ENCODE data around the gene TUBE1. TPM values are rescaled to one million over a fixed set of nuclear protein-coding genes. Genes with fewer than 3 reads are reported as not detected.

The TUBE1 gene
- total and polyA plus RNA-seq, 4 donors, result 37.4 to 58.1 (median 53.2) TPM

DNA sequence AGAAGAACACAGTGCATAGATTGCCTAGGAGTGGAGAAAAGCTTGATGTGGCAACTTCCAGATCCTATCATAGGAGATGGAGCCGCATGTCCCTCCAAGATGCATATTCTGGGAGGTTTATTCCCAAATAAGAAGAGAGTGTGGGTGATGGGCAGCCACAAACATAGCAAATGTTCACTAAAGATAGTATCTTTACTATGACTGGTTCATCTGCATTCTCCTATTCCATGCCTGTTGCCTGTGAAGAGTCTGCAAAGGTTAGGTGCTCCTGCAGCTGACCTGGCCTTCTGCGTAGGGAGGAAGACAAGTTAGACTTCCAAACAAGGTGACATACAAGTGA is 47.9 kb downstream of the TUBE1 start:
- no CpG with 5 or more reads among the region's 2 CpGs for whole genome bisulfite sequencing (ENCODE audit: insufficient coverage)
- no peaks in the 10 kb centered on the region for H3K9me3 ChIP-seq (ENCODE audit: control insufficient read depth, insufficient read depth, low read length)

DNA sequence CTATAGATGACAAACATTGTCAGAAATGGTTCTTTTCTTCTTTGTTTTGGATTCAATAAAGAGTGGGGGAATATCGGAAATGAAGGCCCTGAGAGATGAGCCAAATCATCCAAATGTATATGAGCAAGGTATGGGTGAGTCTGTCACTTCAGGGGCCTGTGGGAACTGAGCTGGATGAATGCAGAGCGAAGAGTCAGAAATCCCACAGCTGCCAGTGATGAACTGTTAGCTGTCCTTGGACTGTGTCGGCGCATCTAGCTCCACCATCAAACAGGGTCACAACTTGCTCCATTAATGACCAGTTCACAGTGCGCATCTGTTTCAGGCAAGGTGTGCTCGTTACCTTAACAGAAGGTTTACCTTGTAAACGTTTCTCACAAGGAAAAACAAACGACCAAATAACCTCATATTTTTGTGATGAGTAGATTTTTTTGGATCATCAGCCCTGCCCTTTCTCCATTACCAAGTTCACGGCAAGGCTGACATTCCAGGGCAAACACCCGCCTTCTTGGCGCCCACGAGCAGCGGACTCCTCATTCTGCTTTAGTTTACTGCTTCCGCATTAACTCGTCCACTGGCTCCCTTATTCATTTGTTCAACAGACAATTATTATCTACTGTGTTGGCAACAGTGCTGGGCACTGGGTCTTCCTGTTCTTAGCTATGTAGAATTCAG is 48.4 kb downstream of the TUBE1 start:
- WGBS (ENCODE audit: insufficient coverage), result 91% methylated on average over 6 of the region's 15 CpGs
- Histone ChIP-seq H3K27ac (ENCODE audit: low read depth, low read length) (no peak overlapping the region), H3K36me3 (ENCODE audit: control insufficient read depth, insufficient read depth, low read length) (no peaks in the 10 kb centered on the region), H3K9me3 (ENCODE audit: control insufficient read depth, insufficient read depth, low read length) (no peaks in the 10 kb centered on the region), H3K27me3 (ENCODE audit: control insufficient read depth, insufficient read depth, low read length) (no peaks in the 10 kb centered on the region), H3K4me3 (ENCODE audit: low read depth, low read length) (no peak overlapping the region), H3K4me1 (ENCODE audit: control insufficient read depth, insufficient read depth, low read length) (peaks cover 29% of the 10 kb centered on the region)
- no peak for DNase-seq (ENCODE audit: low read depth in 4 of 6, low spot score in 6 of 6)

More for the DNA sequence above, 47.9 kb downstream of the TUBE1 start:
- H3K27me3 ChIP-seq (ENCODE audit: control insufficient read depth, insufficient read depth, low read length), result no peaks in the 10 kb centered on the region
- H3K4me1 ChIP-seq (ENCODE audit: control insufficient read depth, insufficient read depth, low read length), result peaks cover 25% of the 10 kb centered on the region
- H3K4me3 ChIP-seq (ENCODE audit: low read depth, low read length), result no peak overlapping the region
- no peak for DNase-seq (ENCODE audit: low read depth in 4 of 6, low spot score in 6 of 6)
- no peak overlapping the region for H3K27ac ChIP-seq (ENCODE audit: low read depth, low read length)
- no peaks in the 10 kb centered on the region for H3K36me3 ChIP-seq (ENCODE audit: control insufficient read depth, insufficient read depth, low read length)

DNA sequence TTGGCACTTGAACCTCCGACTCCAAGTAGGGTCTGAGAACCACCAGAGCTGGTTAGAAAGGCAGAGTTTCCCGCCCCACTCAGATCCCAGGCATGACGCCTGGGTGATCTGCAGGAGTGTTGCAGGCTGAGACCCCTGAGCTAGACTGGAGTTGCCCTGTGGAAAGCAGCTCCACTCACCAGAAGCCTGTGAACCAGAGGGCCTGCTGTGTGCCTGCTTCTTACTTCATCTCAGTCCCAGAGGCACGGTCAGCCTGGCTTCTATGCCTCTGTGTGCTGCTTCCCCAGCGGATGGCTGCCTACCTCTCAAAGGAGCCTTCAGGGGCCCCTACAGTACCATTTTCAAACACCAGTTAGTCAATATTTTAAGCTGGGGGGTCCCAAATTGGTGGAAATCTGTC is 49.0 kb downstream of the TUBE1 start:
- 50% methylated on average over 4 of the region's 5 CpGs for WGBS (ENCODE audit: insufficient coverage)
- Histone ChIP-seq H3K36me3 (ENCODE audit: control insufficient read depth, insufficient read depth, low read length) (no peaks in the 10 kb centered on the region), H3K27ac (ENCODE audit: low read depth, low read length) (peak overlapping the region; percentile 63), H3K27me3 (ENCODE audit: control insufficient read depth, insufficient read depth, low read length) (no peaks in the 10 kb centered on the region), H3K9me3 (ENCODE audit: control insufficient read depth, insufficient read depth, low read length) (no peaks in the 10 kb centered on the region), H3K4me1 (ENCODE audit: control insufficient read depth, insufficient read depth, low read length) (peaks cover 31% of the 10 kb centered on the region), H3K4me3 (ENCODE audit: low read depth, low read length) (no peak overlapping the region)
- DNase-seq (ENCODE audit: low read depth in 4 of 6, low spot score in 6 of 6), result no peak

DNA sequence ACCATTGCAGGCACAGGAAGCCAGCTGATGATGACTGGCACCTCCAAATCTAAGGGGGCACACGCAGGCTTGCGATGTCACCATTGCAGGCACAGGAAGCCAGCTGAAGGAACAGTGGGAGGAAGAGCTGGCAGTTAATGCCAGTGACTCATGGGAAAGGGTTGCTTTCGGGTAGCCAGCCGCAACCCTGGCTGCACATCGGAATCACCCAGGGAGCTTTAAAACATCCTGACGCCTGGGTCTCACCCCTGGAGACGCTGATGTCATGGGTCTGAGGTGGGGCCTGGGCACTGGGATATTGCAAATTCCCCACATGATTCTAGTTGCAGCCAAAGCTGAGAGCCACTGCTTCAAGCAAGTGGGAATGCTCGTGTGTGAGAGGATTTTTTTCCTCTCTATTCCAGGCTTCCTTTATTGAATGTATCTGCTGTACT is 49.5 kb downstream of the TUBE1 start:
- peaks cover 31% of the 10 kb centered on the region for H3K4me1 ChIP-seq (ENCODE audit: control insufficient read depth, insufficient read depth, low read length)
- peak in 3 of 6 donors; percentile 38 to 77 (median 57) for DNase-seq (ENCODE audit: low read depth in 4 of 6, low spot score in 6 of 6)
- H3K4me3 ChIP-seq (ENCODE audit: low read depth, low read length), result no peak overlapping the region
- no peaks in the 10 kb centered on the region for H3K36me3 ChIP-seq (ENCODE audit: control insufficient read depth, insufficient read depth, low read length)
- no peaks in the 10 kb centered on the region for H3K27me3 ChIP-seq (ENCODE audit: control insufficient read depth, insufficient read depth, low read length)
- 29% methylated on average over 7 of the region's 8 CpGs for WGBS (ENCODE audit: insufficient coverage)
- H3K27ac ChIP-seq (ENCODE audit: low read depth, low read length), result peak overlapping the region; percentile 63
- no peaks in the 10 kb centered on the region for H3K9me3 ChIP-seq (ENCODE audit: control insufficient read depth, insufficient read depth, low read length)

DNA sequence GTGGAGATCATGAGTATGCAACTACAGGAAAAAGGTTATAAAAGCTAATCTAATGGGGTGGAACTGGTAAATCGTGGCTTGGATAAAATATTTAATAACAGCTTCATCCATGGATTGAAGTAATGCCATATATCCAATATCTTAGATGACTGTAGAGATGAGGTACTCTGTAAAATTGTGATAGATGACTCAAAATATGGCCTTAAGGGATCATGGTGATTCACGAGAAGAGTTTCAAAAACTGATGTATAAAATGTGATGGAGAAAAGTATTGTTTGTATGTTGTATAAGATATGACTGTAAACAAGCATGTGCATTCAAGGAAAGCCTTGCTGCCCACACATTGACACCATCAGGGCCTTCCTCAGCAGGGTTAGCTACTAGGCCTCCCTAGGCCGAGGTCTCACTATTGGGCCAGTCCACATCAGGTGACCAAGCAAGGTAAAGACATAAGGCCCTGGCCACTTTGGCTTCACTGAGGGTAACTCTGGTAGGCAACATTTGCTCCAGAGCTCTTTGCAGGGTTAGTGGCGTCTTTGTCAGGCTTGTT is 51.1 kb downstream of the TUBE1 start:
- Histone ChIP-seq H3K4me1 (ENCODE audit: control insufficient read depth, insufficient read depth, low read length) (peaks cover 30% of the 10 kb centered on the region), H3K9me3 (ENCODE audit: control insufficient read depth, insufficient read depth, low read length) (no peaks in the 10 kb centered on the region), H3K4me3 (ENCODE audit: low read depth, low read length) (no peak overlapping the region), H3K27ac (ENCODE audit: low read depth, low read length) (no peak overlapping the region), H3K27me3 (ENCODE audit: control insufficient read depth, insufficient read depth, low read length) (no peaks in the 10 kb centered on the region), H3K36me3 (ENCODE audit: control insufficient read depth, insufficient read depth, low read length) (no peaks in the 10 kb centered on the region)
- WGBS (ENCODE audit: insufficient coverage), result 100% methylated on average over 2 of the region's 4 CpGs
- DNase-seq (ENCODE audit: low read depth in 4 of 6, low spot score in 6 of 6), result no peak

DNA sequence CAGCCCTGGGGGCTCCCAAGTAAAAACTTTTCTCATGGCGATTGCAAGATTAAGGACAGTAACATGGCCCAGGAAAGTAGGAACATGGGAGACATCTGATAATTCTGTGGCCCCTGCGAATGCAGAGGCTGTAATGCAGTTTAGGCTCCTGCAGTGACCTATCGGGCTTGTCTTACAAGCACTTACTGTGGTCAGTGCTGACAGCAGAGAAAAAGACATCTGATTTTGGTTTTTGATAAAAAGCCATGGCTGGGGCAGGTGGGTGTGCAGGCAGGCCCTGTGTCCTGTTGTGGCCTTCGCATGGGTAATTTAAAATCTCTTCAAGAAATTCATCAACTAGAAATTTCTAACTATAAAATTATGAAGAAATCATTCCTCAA is 52.7 kb downstream of the TUBE1 start:
- no peak overlapping the region for H3K27ac ChIP-seq (ENCODE audit: low read depth, low read length)

DNA sequence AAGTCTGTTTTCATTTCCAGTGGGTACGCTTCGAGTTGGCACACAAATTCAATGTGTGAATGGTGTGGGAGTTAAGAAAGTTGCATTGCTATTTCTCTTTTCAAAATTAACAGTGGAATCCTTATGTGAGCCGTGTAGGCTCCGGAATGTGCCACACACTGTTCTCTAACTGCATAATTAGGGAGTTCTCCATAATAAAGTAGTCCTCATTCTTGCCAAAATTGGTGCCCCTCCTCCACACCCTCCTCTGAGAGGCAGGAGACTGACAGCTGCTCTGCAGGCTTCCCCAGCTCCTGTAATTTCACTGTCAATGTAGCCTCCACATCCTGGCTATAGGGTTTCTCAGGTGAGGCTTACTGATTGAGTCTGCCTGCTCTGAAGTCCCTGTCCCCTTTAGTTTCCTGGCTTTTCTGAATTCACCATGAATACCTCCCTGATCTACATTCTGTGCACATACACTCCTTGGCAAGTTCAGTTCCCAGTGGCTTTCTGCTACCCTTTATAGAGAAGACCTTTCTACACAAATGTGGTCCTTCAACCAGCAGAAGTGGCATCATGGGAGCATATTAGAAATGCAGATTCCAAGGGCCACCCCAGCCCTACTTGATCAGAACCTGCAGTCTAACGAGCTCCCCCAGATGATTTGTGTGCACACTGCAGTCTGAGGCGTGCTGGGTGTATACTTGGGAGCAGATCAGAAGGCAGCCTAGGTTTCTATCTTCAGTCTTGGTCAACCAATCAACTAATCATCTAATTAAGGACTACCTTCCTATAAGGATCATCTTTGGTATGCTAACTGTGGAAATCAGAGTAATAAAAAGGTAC is 53.3 kb downstream of the TUBE1 start:
- peak in 4 of 6 donors; percentile 44 to 86 (median 76) for DNase-seq (ENCODE audit: low read depth in 4 of 6, low spot score in 6 of 6)
- peaks cover 29% of the 10 kb centered on the region for H3K4me1 ChIP-seq (ENCODE audit: control insufficient read depth, insufficient read depth, low read length)
- no peaks in the 10 kb centered on the region for H3K27me3 ChIP-seq (ENCODE audit: control insufficient read depth, insufficient read depth, low read length)
- H3K4me3 ChIP-seq (ENCODE audit: low read depth, low read length), result no peak overlapping the region
- no peaks in the 10 kb centered on the region for H3K9me3 ChIP-seq (ENCODE audit: control insufficient read depth, insufficient read depth, low read length)
- H3K36me3 ChIP-seq (ENCODE audit: control insufficient read depth, insufficient read depth, low read length), result no peaks in the 10 kb centered on the region
- WGBS (ENCODE audit: insufficient coverage), result 27% methylated on average over 3 of the region's 6 CpGs
- peak overlapping the region; percentile 70 for H3K27ac ChIP-seq (ENCODE audit: low read depth, low read length)

More for the DNA sequence above, 52.7 kb downstream of the TUBE1 start:
- Histone ChIP-seq H3K27me3 (ENCODE audit: control insufficient read depth, insufficient read depth, low read length) (no peaks in the 10 kb centered on the region), H3K4me3 (ENCODE audit: low read depth, low read length) (no peak overlapping the region), H3K36me3 (ENCODE audit: control insufficient read depth, insufficient read depth, low read length) (no peaks in the 10 kb centered on the region), H3K4me1 (ENCODE audit: control insufficient read depth, insufficient read depth, low read length) (peaks cover 30% of the 10 kb centered on the region), H3K9me3 (ENCODE audit: control insufficient read depth, insufficient read depth, low read length) (no peaks in the 10 kb centered on the region)
- no peak for DNase-seq (ENCODE audit: low read depth in 4 of 6, low spot score in 6 of 6)
- 88% methylated on average over 3 of the region's 4 CpGs for WGBS (ENCODE audit: insufficient coverage)

DNA sequence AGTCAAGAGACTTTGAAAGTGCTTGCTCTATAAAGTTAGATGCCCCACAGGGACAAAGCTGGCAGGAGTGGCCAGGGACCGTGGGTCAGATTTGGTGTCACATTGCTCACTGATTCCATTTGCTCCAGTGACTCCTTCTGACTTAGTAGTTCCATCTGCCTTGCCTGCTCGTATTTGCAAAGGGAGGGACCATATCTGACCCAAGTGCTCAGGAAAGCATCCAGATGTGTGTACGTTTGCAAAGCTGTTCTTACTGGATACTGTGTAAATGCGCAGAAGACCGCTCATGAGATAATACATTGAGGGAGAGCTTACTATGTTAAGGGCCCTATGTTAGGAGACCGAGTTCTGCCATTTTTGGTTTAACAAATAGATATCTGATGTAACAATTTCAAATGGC is 54.6 kb downstream of the TUBE1 start:
- H3K9me3 ChIP-seq (ENCODE audit: control insufficient read depth, insufficient read depth, low read length), result no peaks in the 10 kb centered on the region
- no peaks in the 10 kb centered on the region for H3K36me3 ChIP-seq (ENCODE audit: control insufficient read depth, insufficient read depth, low read length)
- no peak for DNase-seq (ENCODE audit: low read depth in 4 of 6, low spot score in 6 of 6)
- H3K4me1 ChIP-seq (ENCODE audit: control insufficient read depth, insufficient read depth, low read length), result peaks cover 18% of the 10 kb centered on the region
- no peaks in the 10 kb centered on the region for H3K27me3 ChIP-seq (ENCODE audit: control insufficient read depth, insufficient read depth, low read length)
- 72% methylated on average over 3 of the region's 6 CpGs for WGBS (ENCODE audit: insufficient coverage)
- no peak overlapping the region for H3K27ac ChIP-seq (ENCODE audit: low read depth, low read length)
- H3K4me3 ChIP-seq (ENCODE audit: low read depth, low read length), result no peak overlapping the region

DNA sequence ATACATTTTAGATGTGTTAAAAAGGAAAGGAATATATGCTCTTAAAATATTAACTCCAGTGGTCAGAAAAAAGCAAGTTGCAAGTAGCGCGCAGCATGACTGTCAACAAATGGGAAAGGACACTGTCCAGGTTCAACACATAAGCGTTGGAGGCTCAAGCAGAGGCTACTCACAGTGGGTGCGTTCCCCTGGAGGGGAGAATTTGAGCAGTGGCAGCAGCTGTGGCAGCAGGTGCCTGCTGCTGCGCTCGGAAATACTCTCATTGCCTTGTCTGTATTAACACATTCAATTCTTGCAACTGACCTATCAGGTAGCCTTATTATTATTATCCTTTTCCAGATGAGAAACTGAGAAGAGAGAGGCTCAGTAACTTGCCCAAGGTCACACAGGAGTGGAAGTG is 55.3 kb downstream of the TUBE1 start:
- no peak overlapping the region for H3K27ac ChIP-seq (ENCODE audit: low read depth, low read length)
- 76% methylated on average over 4 of the region's 6 CpGs for WGBS (ENCODE audit: insufficient coverage)
- peaks cover 14% of the 10 kb centered on the region for H3K4me1 ChIP-seq (ENCODE audit: control insufficient read depth, insufficient read depth, low read length)

More for the DNA sequence above, 55.3 kb downstream of the TUBE1 start:
- Histone ChIP-seq H3K27me3 (ENCODE audit: control insufficient read depth, insufficient read depth, low read length) (no peaks in the 10 kb centered on the region), H3K9me3 (ENCODE audit: control insufficient read depth, insufficient read depth, low read length) (no peaks in the 10 kb centered on the region), H3K36me3 (ENCODE audit: control insufficient read depth, insufficient read depth, low read length) (no peaks in the 10 kb centered on the region), H3K4me3 (ENCODE audit: low read depth, low read length) (no peak overlapping the region)
- DNase-seq (ENCODE audit: low read depth in 4 of 6, low spot score in 6 of 6), result no peak
